ENCODE measurements around the gene GPR162. TPM values are rescaled to one million over a fixed set of nuclear protein-coding genes. Genes with fewer than 3 reads are reported as not detected.

Gene GPR162
- total and polyA plus RNA-seq, 4 donors = 0.59 to 2.4 (median 1.7) TPM

DNA sequence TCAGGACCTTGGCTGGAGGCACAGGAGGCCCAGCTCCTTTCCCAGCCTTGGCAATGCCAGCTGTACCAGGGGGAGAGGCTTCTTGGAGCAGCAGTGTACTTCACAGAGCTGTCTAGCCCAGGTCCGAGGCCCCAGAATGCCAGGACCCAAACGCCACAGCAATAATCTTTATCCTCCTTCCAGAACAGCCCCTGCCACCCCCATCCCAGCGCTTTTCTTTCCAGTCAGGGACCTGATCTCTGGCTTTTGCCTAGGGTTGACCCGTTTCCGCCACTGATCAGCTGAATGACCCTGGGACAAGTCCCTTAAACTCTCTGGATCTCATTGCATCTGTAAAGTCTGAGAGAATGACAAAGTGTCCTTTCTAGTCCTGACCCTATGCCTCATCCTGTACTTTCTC is 44.2 kb upstream of the GPR162 start:
- H3K27ac ChIP-seq (ENCODE audit: low read depth in 1 of 2, low read length in 2 of 2) = peak overlapping the region; percentile 50 to 90
- H3K9ac ChIP-seq (ENCODE audit: low read depth in 1 of 2, low read length in 2 of 2) = no peak overlapping the region

GRCh38 chr12:6778217-6778573 is 43.4 kb upstream of the GPR162 start:
- peaks cover 10 to 72% (median 62%) of the 10 kb centered on the region in 4 donors for H3K4me1 ChIP-seq (ENCODE audit: control insufficient read depth in 4 of 4, insufficient read depth in 4 of 4, low read length in 3 of 4)
- TF ChIP-seq YY1 (IDR thresholded peaks at IDR 0.05) (no peak), FOXA1 (IDR thresholded peaks at IDR 0.05) (no peak), HNF4A (conservative IDR thresholded peaks at IDR 0.05) (no peak), HNF4G (IDR thresholded peaks at IDR 0.05) (no peak)
- no peak for DNase-seq (ENCODE audit: low spot score)

More for the DNA sequence above, 44.2 kb upstream of the GPR162 start:
- WGBS = 60% methylated on average over 5 of the region's 5 CpGs
- Histone ChIP-seq H3K36me3 (ENCODE audit: control insufficient read depth in 4 of 4, insufficient read depth in 3 of 4, low read depth in 1 of 4, low read length in 3 of 4) (peaks cover 0 to 3% (median 0%) of the 10 kb centered on the region in 4 donors), H3K4me1 (ENCODE audit: control insufficient read depth in 4 of 4, insufficient read depth in 4 of 4, low read length in 3 of 4) (peaks cover 10 to 75% (median 63%) of the 10 kb centered on the region in 4 donors), H3K27me3 (ENCODE audit: control insufficient read depth in 4 of 4, insufficient read depth in 4 of 4, low read length in 3 of 4) (no peaks in the 10 kb centered on the region), H3K9me3 (ENCODE audit: control insufficient read depth in 4 of 4, low read length in 3 of 4) (no peaks in the 10 kb centered on the region), H3K4me3 (ENCODE audit: low read depth in 1 of 3, low read length in 3 of 3) (no peak overlapping the region)
- DNase-seq (ENCODE audit: low spot score) = no peak
- TF ChIP-seq RXRA (IDR thresholded peaks at IDR 0.05) (peak in 1 of 2 donors; percentile 28), HNF4A (conservative IDR thresholded peaks at IDR 0.05) (peak in 1 of 2 donors; percentile 29), YY1 (IDR thresholded peaks at IDR 0.05) (no peak)

GRCh38 chr12:6778574-6779550 is 42.8 kb upstream of the GPR162 start:
- H3K4me3 ChIP-seq (ENCODE audit: low read depth in 1 of 3, low read length in 3 of 3) = peak overlapping the region in 1 of 3 donors; percentile 26
- H3K36me3 ChIP-seq (ENCODE audit: control insufficient read depth in 4 of 4, insufficient read depth in 3 of 4, low read depth in 1 of 4, low read length in 3 of 4) = peaks cover 0 to 3% (median 0%) of the 10 kb centered on the region in 4 donors
- no peaks in the 10 kb centered on the region for H3K9me3 ChIP-seq (ENCODE audit: control insufficient read depth in 4 of 4, low read length in 3 of 4)
- WGBS = 4% methylated on average over 35 of the region's 35 CpGs
- no peaks in the 10 kb centered on the region for H3K27me3 ChIP-seq (ENCODE audit: control insufficient read depth in 4 of 4, insufficient read depth in 4 of 4, low read length in 3 of 4)
- H3K4me1 ChIP-seq (ENCODE audit: control insufficient read depth in 4 of 4, insufficient read depth in 4 of 4, low read length in 3 of 4) = peaks cover 10 to 70% (median 61%) of the 10 kb centered on the region in 4 donors
- H3K27ac ChIP-seq (ENCODE audit: low read depth in 1 of 2, low read length in 2 of 2) = peak overlapping the region; percentile 50 to 90
- peak; percentile 92 for DNase-seq (ENCODE audit: low spot score)
- TF ChIP-seq FOXA2 (IDR thresholded peaks at IDR 0.05) = no peak
- peak; percentile 64 for TF ChIP-seq SP1 (IDR thresholded peaks at IDR 0.05)
- TF ChIP-seq RAD21 (IDR thresholded peaks at IDR 0.05) = peak; percentile 99 to 100
- TF ChIP-seq, protein P1, sequence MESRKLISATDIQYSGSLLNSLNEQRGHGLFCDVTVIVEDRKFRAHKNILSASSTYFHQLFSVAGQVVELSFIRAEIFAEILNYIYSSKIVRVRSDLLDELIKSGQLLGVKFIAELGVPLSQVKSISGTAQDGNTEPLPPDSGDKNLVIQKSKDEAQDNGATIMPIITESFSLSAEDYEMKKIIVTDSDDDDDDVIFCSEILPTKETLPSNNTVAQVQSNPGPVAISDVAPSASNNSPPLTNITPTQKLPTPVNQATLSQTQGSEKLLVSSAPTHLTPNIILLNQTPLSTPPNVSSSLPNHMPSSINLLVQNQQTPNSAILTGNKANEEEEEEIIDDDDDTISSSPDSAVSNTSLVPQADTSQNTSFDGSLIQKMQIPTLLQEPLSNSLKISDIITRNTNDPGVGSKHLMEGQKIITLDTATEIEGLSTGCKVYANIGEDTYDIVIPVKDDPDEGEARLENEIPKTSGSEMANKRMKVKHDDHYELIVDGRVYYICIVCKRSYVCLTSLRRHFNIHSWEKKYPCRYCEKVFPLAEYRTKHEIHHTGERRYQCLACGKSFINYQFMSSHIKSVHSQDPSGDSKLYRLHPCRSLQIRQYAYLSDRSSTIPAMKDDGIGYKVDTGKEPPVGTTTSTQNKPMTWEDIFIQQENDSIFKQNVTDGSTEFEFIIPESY (IDR thresholded peaks at IDR 0.05) = no peak
- peak; percentile 47 for TF ChIP-seq NR2F2 (IDR thresholded peaks at IDR 0.05)
- TF ChIP-seq FOXA1 (IDR thresholded peaks at IDR 0.05) = peak; percentile 42
- TF ChIP-seq, protein P2, sequence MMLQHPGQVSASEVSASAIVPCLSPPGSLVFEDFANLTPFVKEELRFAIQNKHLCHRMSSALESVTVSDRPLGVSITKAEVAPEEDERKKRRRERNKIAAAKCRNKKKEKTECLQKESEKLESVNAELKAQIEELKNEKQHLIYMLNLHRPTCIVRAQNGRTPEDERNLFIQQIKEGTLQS (IDR thresholded peaks at IDR 0.05) = peak; percentile 22
- TF ChIP-seq HNF4G (IDR thresholded peaks at IDR 0.05) = no peak
- peak; percentile 66 for TF ChIP-seq MAX (IDR thresholded peaks at IDR 0.05)
- TF ChIP-seq YY1 (IDR thresholded peaks at IDR 0.05) = peak; percentile 68
- TF ChIP-seq EGR1 (IDR thresholded peaks at IDR 0.05; ENCODE audit: low read depth in 2 of 2) = no peak
- TF ChIP-seq RXRA (IDR thresholded peaks at IDR 0.05) = peak; percentile 74 to 78
- TF ChIP-seq JUND (IDR thresholded peaks at IDR 0.05) = no peak
- TF ChIP-seq, protein P3, sequence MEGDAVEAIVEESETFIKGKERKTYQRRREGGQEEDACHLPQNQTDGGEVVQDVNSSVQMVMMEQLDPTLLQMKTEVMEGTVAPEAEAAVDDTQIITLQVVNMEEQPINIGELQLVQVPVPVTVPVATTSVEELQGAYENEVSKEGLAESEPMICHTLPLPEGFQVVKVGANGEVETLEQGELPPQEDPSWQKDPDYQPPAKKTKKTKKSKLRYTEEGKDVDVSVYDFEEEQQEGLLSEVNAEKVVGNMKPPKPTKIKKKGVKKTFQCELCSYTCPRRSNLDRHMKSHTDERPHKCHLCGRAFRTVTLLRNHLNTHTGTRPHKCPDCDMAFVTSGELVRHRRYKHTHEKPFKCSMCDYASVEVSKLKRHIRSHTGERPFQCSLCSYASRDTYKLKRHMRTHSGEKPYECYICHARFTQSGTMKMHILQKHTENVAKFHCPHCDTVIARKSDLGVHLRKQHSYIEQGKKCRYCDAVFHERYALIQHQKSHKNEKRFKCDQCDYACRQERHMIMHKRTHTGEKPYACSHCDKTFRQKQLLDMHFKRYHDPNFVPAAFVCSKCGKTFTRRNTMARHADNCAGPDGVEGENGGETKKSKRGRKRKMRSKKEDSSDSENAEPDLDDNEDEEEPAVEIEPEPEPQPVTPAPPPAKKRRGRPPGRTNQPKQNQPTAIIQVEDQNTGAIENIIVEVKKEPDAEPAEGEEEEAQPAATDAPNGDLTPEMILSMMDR (IDR thresholded peaks at IDR 0.05; ENCODE audit: low read depth, low read length, missing input control) = peak; percentile 97
- TF ChIP-seq GABPA (IDR thresholded peaks at IDR 0.05 in 1 of 2, conservative IDR thresholded peaks at IDR 0.05 in 1 of 2) = peak in 1 of 2 donors; percentile 53
- peak; percentile 57 for TF ChIP-seq REST (IDR thresholded peaks at IDR 0.05)
- TF ChIP-seq TAF1 (conservative IDR thresholded peaks at IDR 0.05) = no peak
- peak; percentile 65 to 76 for TF ChIP-seq HNF4A (conservative IDR thresholded peaks at IDR 0.05)
- H3K9ac ChIP-seq (ENCODE audit: low read depth in 1 of 2, low read length in 2 of 2) = peak overlapping the region; percentile 6 to 40

More at GRCh38 chr12:6778217-6778573, 43.4 kb upstream of the GPR162 start:
- no peaks in the 10 kb centered on the region for H3K9me3 ChIP-seq (ENCODE audit: control insufficient read depth in 4 of 4, low read length in 3 of 4)
- peak overlapping the region in 1 of 2 donors; percentile 40 for H3K9ac ChIP-seq (ENCODE audit: low read depth in 1 of 2, low read length in 2 of 2)
- H3K27me3 ChIP-seq (ENCODE audit: control insufficient read depth in 4 of 4, insufficient read depth in 4 of 4, low read length in 3 of 4) = no peaks in the 10 kb centered on the region
- H3K27ac ChIP-seq (ENCODE audit: low read depth in 1 of 2, low read length in 2 of 2) = peak overlapping the region; percentile 50 to 90
- H3K36me3 ChIP-seq (ENCODE audit: control insufficient read depth in 4 of 4, insufficient read depth in 3 of 4, low read depth in 1 of 4, low read length in 3 of 4) = peaks cover 0 to 3% (median 0%) of the 10 kb centered on the region in 4 donors
- 30% methylated on average over 14 of the region's 14 CpGs for WGBS
- peak overlapping the region in 1 of 3 donors; percentile 26 for H3K4me3 ChIP-seq (ENCODE audit: low read depth in 1 of 3, low read length in 3 of 3)
